DOHH2 (cell line): ENCODE data around the gene CAPN3.

Experiments
- H3F3A ChIP-seq: fragments of 200-600 bp; sonication (generic), shearing (Covaris generic); 2 replicates; pipeline ENCODE4 v1.6.0; 2016; ENCODE audit warnings: antibody characterized with exemption, mild to moderate bottlenecking; ENCODE audit not compliant: control insufficient read depth, insufficient read depth
- H3K27ac ChIP-seq: fragments of 200-600 bp; sonication (generic); 2 replicates; pipeline ENCODE4 v1.5.1; 2014; ENCODE audit warnings: low read depth, mild to moderate bottlenecking, low read length, moderate library complexity
- H3K27me3 ChIP-seq: fragments of 200-600 bp; sonication (generic); 2 replicates; pipeline ENCODE4 v1.6.1; 2014; ENCODE audit warnings: mild to moderate bottlenecking, low read length, mixed read lengths; ENCODE audit not compliant: control insufficient read depth
- H3K36me3 ChIP-seq: fragments of 200-600 bp; sonication (generic); 2 replicates; pipeline ENCODE4 v1.6.1; 2014; ENCODE audit warnings: mild to moderate bottlenecking, low read length, moderate library complexity, mixed read lengths; ENCODE audit not compliant: control insufficient read depth
- H3K4me1 ChIP-seq: fragments of 200-600 bp; sonication (generic); 2 replicates; pipeline ENCODE4 v1.6.1; 2014; ENCODE audit warnings: mild to moderate bottlenecking, low read length, mixed read lengths; ENCODE audit not compliant: control insufficient read depth
- H3K4me2 ChIP-seq: fragments of 200-600 bp; sonication (generic); 2 replicates; pipeline ENCODE4 v1.6.0; 2014; ENCODE audit warnings: mild to moderate bottlenecking, low read length, moderate library complexity
- H3K4me3 ChIP-seq: fragments of 200-600 bp; sonication (generic); 2 replicates; pipeline ENCODE4 v1.5.1; 2014; ENCODE audit warnings: mild to moderate bottlenecking, low read length, mixed read lengths
- H3K79me2 ChIP-seq: fragments of 200-600 bp; sonication (generic); 2 replicates; pipeline ENCODE4 v1.6.1; 2014; ENCODE audit warnings: mild to moderate bottlenecking, low read length, mixed read lengths; ENCODE audit not compliant: control insufficient read depth
- H3K9me2 ChIP-seq: fragments of 200-600 bp; sonication (generic); replicated peaks from 2 replicates; pipeline ENCODE4 v1.6.1; 2014; ENCODE audit warnings: mild to moderate bottlenecking, low read length, mixed read lengths; ENCODE audit not compliant: control insufficient read depth
- H3K9me3 ChIP-seq: fragments of 200-600 bp; sonication (generic); 2 replicates; pipeline ENCODE4 v1.6.1; 2014; ENCODE audit warnings: antibody characterized with exemption, low read length, mixed read lengths; ENCODE audit not compliant: control insufficient read depth, insufficient read depth
- H4K20me1 ChIP-seq: fragments of 200-600 bp; sonication (generic); 2 replicates; pipeline ENCODE4 v1.6.0; 2014; ENCODE audit warnings: low read depth, mild to moderate bottlenecking, antibody characterized with exemption, low read length, moderate library complexity; ENCODE audit not compliant: control insufficient read depth, insufficient read depth
- EZH2phosphoT487 ChIP-seq: fragments of 200-600 bp; sonication (generic); IDR thresholded peaks from 2 replicates; pipeline ENCODE4 v1.6.1; 2017; ENCODE audit warnings: borderline replicate concordance, mild to moderate bottlenecking, antibody characterized with exemption, low read length, moderate library complexity, mixed read lengths
- TF ChIP-seq, protein P1 (sequence below): fragments of 200-600 bp; sonication (generic); IDR thresholded peaks from one replicate; pipeline ENCODE4 v1.5.1; 2014; ENCODE audit warnings: antibody characterized with exemption, mild to moderate bottlenecking, low read depth, low read length; ENCODE audit not compliant: poor library complexity, severe bottlenecking

CAPN3 gene

DNA sequence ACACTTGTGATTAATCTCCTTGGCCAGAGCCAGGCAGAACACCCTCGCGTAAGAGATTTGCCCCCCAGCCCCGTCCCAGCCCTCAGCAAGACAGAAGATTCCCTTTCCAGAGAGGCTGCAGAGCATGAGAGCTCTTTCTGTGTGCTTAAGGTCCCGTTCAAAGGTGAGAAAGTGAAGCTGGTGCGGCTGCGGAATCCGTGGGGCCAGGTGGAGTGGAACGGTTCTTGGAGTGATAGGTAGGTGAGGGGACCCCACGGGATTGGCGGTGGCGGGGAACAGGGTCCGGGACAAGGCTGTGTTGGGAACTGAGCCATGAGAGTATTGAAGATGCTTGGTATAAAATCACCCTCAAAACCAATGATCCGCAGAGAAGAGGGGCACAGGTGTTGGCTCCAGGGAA lies 34.8 kb downstream of the CAPN3 start:
- no peaks in the 10 kb centered on the region for H3K79me2 ChIP-seq
- H3K27me3 ChIP-seq: no peaks in the 10 kb centered on the region

DNA sequence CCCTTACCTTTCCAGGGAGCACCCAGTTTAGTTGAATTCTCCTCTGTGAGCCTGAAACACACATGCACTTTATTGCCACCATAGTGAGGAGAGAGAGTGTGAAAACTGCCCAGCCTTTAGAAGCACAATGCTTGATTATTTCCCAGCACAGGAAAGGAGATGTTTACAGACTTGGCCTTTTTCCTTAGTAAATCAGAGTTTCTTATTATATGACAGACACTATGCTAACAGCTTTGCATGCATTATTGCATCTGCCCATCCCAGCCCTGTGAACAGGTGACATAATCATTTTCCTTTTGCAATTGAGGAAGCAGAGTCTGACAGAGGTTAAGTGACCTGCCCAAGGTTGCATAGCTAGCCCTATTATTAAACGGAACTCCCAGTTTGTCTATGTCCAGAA lies 36.5 kb downstream of the CAPN3 start:
- Histone ChIP-seq H3K9me3 (no peaks in the 10 kb centered on the region), H3K4me3 (no peak overlapping the region), H4K20me1 (no peaks in the 10 kb centered on the region), H3K9me2 (no peaks in the 10 kb centered on the region), H3K4me2 (no peak overlapping the region), H3K79me2 (no peaks in the 10 kb centered on the region), H3K27ac (no peak overlapping the region), H3K4me1 (peaks cover 9% of the 10 kb centered on the region), H3K36me3 (no peaks in the 10 kb centered on the region), H3F3A (no peaks in the 10 kb centered on the region), H3K27me3 (no peaks in the 10 kb centered on the region)
- TF ChIP-seq, protein P1, sequence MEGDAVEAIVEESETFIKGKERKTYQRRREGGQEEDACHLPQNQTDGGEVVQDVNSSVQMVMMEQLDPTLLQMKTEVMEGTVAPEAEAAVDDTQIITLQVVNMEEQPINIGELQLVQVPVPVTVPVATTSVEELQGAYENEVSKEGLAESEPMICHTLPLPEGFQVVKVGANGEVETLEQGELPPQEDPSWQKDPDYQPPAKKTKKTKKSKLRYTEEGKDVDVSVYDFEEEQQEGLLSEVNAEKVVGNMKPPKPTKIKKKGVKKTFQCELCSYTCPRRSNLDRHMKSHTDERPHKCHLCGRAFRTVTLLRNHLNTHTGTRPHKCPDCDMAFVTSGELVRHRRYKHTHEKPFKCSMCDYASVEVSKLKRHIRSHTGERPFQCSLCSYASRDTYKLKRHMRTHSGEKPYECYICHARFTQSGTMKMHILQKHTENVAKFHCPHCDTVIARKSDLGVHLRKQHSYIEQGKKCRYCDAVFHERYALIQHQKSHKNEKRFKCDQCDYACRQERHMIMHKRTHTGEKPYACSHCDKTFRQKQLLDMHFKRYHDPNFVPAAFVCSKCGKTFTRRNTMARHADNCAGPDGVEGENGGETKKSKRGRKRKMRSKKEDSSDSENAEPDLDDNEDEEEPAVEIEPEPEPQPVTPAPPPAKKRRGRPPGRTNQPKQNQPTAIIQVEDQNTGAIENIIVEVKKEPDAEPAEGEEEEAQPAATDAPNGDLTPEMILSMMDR: no peak
- no peak for TF ChIP-seq EZH2phosphoT487

More for the DNA sequence above, 34.8 kb downstream of the CAPN3 start:
- Histone ChIP-seq H3K27ac (no peak overlapping the region), H3K36me3 (no peaks in the 10 kb centered on the region), H3K9me2 (no peaks in the 10 kb centered on the region), H3K4me3 (no peak overlapping the region), H3K9me3 (no peaks in the 10 kb centered on the region), H4K20me1 (no peaks in the 10 kb centered on the region), H3K4me2 (no peak overlapping the region), H3F3A (no peaks in the 10 kb centered on the region), H3K4me1 (peaks cover 9% of the 10 kb centered on the region)
- TF ChIP-seq EZH2phosphoT487: no peak
- TF ChIP-seq, protein P1: no peak

DNA sequence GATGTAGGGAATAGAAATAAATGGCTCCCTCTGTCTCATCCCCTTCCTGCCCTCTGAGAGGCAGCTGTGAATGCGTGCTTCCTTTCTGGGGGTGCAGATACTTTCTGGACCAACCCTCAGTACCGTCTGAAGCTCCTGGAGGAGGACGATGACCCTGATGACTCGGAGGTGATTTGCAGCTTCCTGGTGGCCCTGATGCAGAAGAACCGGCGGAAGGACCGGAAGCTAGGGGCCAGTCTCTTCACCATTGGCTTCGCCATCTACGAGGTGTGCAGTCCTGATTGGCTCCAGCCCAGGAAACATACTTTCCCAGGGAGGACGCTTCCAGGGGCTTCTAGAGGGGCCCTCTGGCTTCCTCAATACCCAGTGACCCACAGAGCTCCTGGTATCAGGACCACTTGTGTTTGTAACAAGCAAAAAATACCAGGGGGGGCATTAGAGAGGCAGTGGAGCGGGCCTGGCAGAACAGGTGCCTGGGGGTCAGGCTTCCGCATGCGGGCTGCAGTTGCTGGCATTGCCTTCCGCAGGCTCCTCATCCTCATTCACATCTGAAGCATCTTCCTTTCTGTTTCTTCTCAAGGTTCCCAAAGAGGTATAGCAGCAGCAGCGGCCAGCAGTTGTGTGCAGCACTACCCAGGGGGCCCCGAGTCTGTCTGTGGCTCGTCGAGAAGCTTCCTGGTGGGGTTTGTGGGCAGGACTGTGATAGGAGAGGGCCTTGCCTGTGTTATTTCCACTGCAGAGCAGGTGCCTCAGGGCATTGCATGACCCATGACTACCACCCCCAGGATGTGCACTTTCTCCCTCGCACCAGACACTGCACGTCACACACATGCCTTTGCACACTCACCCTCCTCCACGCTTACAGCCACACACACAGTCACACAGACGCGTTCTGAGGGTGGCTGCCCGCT lies 42.5 kb downstream of the CAPN3 start:
- Histone ChIP-seq H3K79me2 (no peaks in the 10 kb centered on the region), H4K20me1 (no peaks in the 10 kb centered on the region), H3K36me3 (no peaks in the 10 kb centered on the region), H3K9me3 (no peaks in the 10 kb centered on the region), H3K4me1 (peaks cover 5% of the 10 kb centered on the region), H3K4me2 (no peak overlapping the region), H3F3A (no peaks in the 10 kb centered on the region), H3K27me3 (no peaks in the 10 kb centered on the region), H3K27ac (no peak overlapping the region), H3K4me3 (no peak overlapping the region), H3K9me2 (no peaks in the 10 kb centered on the region)
- TF ChIP-seq, protein P1: no peak
- TF ChIP-seq EZH2phosphoT487: no peak
